ENCODE results near the gene CD59. TPM values are rescaled to one million over a fixed set of nuclear protein-coding genes. Genes with fewer than 3 reads are reported as not detected.

CD59 gene
- total and polyA plus RNA-seq, 9 of the 15 experiments (the other 6 are each of a cell fraction or from before 2014, with no cell fraction given) = 38.1 to 338 (median 173) TPM

DNA sequence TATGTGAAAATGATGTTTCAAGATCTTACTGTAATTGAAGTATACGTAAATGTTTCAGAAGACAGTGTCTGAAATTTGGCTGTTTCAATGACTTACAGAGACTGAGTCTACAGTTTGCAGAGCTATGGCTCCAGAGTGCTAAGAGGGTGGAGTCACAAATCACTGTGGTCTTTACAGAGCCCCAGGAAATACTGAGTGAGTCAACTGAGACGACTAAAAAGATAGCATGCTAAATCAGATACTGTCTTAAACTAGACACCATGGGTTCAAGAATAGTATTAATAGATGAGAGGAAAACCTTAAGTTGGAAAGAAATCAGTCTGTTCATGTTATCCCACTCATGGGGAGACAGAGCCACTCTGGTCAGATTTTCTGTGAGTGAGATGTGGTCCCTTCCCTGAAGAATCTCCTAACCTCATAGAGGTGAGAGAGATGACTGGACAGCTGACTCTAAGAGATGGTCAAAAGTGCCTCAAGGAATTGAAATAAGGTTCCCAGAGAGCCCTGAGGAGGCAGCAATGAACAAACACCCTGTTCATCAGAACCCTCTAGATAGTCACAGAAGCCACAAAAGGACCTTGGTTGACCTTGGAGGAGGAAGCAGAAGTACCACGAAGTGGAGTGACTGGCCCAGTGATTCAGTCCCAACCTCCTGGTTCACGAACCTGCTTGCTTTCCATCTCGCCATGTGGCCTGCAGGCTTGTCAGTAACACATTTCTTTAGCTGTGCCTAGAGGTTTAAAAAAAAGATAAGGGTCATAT lies 65.8 kb downstream of the CD59 start:
- H3K9me3 ChIP-seq (replicated peaks; ENCODE audit: control insufficient read depth, insufficient read depth, low read depth, low read length) = no peaks in the 10 kb centered on the region
- H3K4me1 ChIP-seq (replicated peaks in 1 of 2; ENCODE audit: control insufficient read depth in 2 of 2, insufficient read depth in 2 of 2, low read length in 2 of 2) = peaks cover 0 to 3% of the 10 kb centered on the region in 2 experiments; a peak in 1 of 5 replicates
- no peak overlapping the region for H3K9ac ChIP-seq (ENCODE audit: insufficient read depth in 1 of 2, low read depth in 2 of 2, low read length in 2 of 2)
- ChIA-PET CTCF (ENCODE audit: low intra/inter-chr PET ratio) (no interaction called here), POLR2A (interaction anchor here (1.1 kb wide), 1 partner anchor 20 kb away, joined by 5 read pairs; no protein-coding TSS in a partner anchor)
- no TSS peak for BruUV-seq (replicated peaks)
- H4K20me1 ChIP-seq (replicated peaks; ENCODE audit: control insufficient read depth, insufficient read depth, low read length) = no peaks in the 10 kb centered on the region
- no peak for FAIRE-seq
- H3K79me2 ChIP-seq (ENCODE audit: control insufficient read depth, insufficient read depth, low read length) = no peaks in the 10 kb centered on the region
- H3K9me1 ChIP-seq (ENCODE audit: control insufficient read depth, insufficient read depth, low read length) = no peaks in the 10 kb centered on the region
- H3K27ac ChIP-seq (ENCODE audit: extremely low read depth, low read depth, low read length) = no peak overlapping the region
- H3K4me2 ChIP-seq (ENCODE audit: insufficient read depth, low read length) = no peak overlapping the region
- H2AFZ ChIP-seq (ENCODE audit: low read depth, low read length) = no peak overlapping the region
- intact Hi-C loops (cut with micrococcal nuclease) = no loop called here
- DNase-seq (ENCODE audit: extremely low read depth in 1 of 4, low spot score in 3 of 4) = no peak
- TF ChIP-seq SETDB1 (IDR thresholded peaks at IDR 0.05; ENCODE audit: low read length) = no peak
- TF ChIP-seq SIRT6 (IDR thresholded peaks at IDR 0.05; ENCODE audit: low read depth, low read length) = no peak
- no peak for TF ChIP-seq ZC3H4 (CRISPR knock-in tag; IDR thresholded peaks at IDR 0.05; ENCODE audit: borderline replicate concordance)
- TF ChIP-seq ESRRA (IDR thresholded peaks at IDR 0.05; ENCODE audit: borderline replicate concordance, low read depth) = 0 out of 2 replicates have a peak, but pooled peaks have one; percentile 29
- in situ Hi-C loops (cut with MboI) = no loop called here
- H3K36me3 ChIP-seq (ENCODE audit: control insufficient read depth, insufficient read depth, low read length) = no peaks in the 10 kb centered on the region
- H3K27me3 ChIP-seq (ENCODE audit: control insufficient read depth in 2 of 2, insufficient read depth in 2 of 2, low read length in 2 of 2) = peaks cover 19 to 35% of the 10 kb centered on the region in 2 experiments; a peak in 4 of 5 replicates
- H3K4me3 ChIP-seq = no peak overlapping the region
- ATAC-seq = no peak
- 7% methylated on average over 5 of the region's 5 CpGs for WGBS (ENCODE audit: insufficient coverage, low coverage, missing lambda C conversion rate)

Data from K562 (cell line).